Vagina (tissue), 2 donors: ENCODE results near the gene SHROOM2.

Source experiments
- CTCF ChIP-seq, 3 experiments: fragments of 450-650 bp in 2 of 3; fragments of 200-600 bp in 1 of 3; sonication (generic) in 1 of 3; IDR thresholded peaks; one replicate each; pipeline ENCODE4 v1.5.1; 2017 to 2019; ENCODE audit warnings: antibody characterized with exemption in 3 of 3, mild to moderate bottlenecking in 2 of 3, moderate library complexity in 2 of 3
- POLR2A ChIP-seq, 2 donors: fragments of 450-650 bp; IDR thresholded peaks; one replicate each; pipeline ENCODE4 v1.6.1; 2017; ENCODE audit warnings: antibody characterized with exemption in 2 of 2, mild to moderate bottlenecking in 2 of 2, moderate library complexity in 2 of 2
- POLR2AphosphoS5 ChIP-seq, 2 donors: sonication (generic); formaldehyde crosslinking; IDR thresholded peaks; one replicate each; pipeline ENCODE4 v1.9.0; 2017; ENCODE audit warnings: antibody characterized with exemption in 2 of 2, mild to moderate bottlenecking in 2 of 2, low read depth in 1 of 2; ENCODE audit not compliant: insufficient read depth in 1 of 2

GRCh38 chrX:9961750-9962149, 175.5 kb downstream of the SHROOM2 start:
- TF ChIP-seq CTCF (IDR thresholded peaks at IDR 0.05) (no peak), POLR2AphosphoS5 (IDR thresholded peaks at IDR 0.05; ENCODE audit: insufficient read depth in 1 of 2, low read depth in 1 of 2) (no peak), POLR2A (IDR thresholded peaks at IDR 0.05) (no peak)
